ENCODE data around the gene KIAA1217.

DNA sequence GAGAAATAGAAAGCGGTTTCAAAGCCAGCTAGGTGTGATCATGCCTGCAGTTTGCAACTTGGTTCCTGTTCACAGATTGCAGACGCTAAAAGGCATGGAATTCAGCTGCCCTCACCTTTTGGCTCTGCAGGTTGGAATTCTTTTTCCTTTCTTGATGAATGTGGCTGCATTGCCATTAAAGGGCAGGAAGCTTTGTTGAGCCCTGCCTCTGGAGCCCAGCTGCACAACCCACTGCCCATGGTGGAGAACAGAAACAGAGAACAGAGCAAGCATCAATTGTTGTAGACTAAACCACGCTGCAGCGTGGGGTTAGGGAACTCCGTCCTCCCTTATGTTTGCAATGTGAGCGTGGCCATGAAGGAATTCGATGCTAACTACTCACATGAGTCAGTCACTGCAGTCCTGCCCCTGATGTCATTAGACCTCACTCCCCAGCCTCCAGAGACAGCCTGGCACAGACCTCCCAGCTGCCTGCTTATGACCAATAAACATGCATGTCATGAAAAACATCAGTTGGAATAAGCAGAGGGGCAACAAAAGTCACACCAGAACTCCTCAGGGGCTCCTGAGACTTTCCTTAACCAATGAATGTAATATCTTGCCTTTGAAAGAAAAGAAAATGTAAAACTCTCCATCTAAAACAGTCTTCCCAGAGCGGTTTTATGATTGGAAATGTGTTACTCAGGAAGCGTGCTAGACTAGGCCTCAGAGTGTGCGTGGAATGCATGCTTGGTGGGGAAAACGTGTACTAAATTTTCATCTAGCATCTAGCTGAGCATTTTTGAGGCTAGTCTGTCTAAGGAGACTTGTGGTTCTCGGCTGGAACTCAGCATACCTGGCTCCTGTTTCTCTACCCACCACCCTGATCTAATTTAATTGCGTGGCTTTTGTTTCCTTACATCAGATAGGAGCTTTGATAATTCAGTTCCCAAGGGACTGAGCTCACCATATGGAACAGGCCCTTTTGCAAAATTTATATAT lies 232.2 kb downstream of the KIAA1217 start:
- TF ChIP-seq, protein P1, sequence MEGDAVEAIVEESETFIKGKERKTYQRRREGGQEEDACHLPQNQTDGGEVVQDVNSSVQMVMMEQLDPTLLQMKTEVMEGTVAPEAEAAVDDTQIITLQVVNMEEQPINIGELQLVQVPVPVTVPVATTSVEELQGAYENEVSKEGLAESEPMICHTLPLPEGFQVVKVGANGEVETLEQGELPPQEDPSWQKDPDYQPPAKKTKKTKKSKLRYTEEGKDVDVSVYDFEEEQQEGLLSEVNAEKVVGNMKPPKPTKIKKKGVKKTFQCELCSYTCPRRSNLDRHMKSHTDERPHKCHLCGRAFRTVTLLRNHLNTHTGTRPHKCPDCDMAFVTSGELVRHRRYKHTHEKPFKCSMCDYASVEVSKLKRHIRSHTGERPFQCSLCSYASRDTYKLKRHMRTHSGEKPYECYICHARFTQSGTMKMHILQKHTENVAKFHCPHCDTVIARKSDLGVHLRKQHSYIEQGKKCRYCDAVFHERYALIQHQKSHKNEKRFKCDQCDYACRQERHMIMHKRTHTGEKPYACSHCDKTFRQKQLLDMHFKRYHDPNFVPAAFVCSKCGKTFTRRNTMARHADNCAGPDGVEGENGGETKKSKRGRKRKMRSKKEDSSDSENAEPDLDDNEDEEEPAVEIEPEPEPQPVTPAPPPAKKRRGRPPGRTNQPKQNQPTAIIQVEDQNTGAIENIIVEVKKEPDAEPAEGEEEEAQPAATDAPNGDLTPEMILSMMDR (IDR thresholded peaks at IDR 0.05; ENCODE audit: low read depth, low read length, poor library complexity, severe bottlenecking), result no peak
- no peak for TF ChIP-seq EZH2phosphoT487 (IDR thresholded peaks at IDR 0.05; ENCODE audit: borderline replicate concordance, low read length)
